ENCODE results near the gene CYSRT1.

CYSRT1 gene

GRCh38 chr9:137224830-137225694, at the start of gene CYSRT1:
TSS of gene CYSRT1 (plus strand) at chr9:137225174. CDS start at chr9:137225622, 448 bp downstream.
- DNase-seq (ENCODE audit: low spot score), result no peak

GRCh38 chr9:137175345-137175961, 49.5 kb upstream of the CYSRT1 start:
- DNase-seq (ENCODE audit: low spot score), result no peak

GRCh38 chr9:137176302-137177182, 48.4 kb upstream of the CYSRT1 start:
- peak; percentile 84 for DNase-seq (ENCODE audit: low spot score)

- DNase-seq (ENCODE audit: low spot score), result no peak
These were observed 46.6 kb upstream of the CYSRT1 start for GRCh38 chr9:137178201-137178938.

GRCh38 chr9:137178939-137179630, 45.9 kb upstream of the CYSRT1 start:
- DNase-seq (ENCODE audit: low spot score), result no peak

- no peak for DNase-seq (ENCODE audit: low spot score)
These were observed 45.2 kb upstream of the CYSRT1 start for GRCh38 chr9:137179761-137180160.

GRCh38 chr9:137180491-137180890, 44.5 kb upstream of the CYSRT1 start:
- DNase-seq (ENCODE audit: low spot score), result no peak

- no peak for DNase-seq (ENCODE audit: low spot score)
These were observed 43.3 kb upstream of the CYSRT1 start for GRCh38 chr9:137181680-137182079.

GRCh38 chr9:137182836-137183235, 42.1 kb upstream of the CYSRT1 start:
- no peak for DNase-seq (ENCODE audit: low spot score)

- DNase-seq (ENCODE audit: low spot score), result no peak
These were observed 40.9 kb upstream of the CYSRT1 start for GRCh38 chr9:137183980-137184595.

GRCh38 chr9:137184881-137185660, 39.9 kb upstream of the CYSRT1 start:
- no peak for DNase-seq (ENCODE audit: low spot score)

GRCh38 chr9:137185921-137186320, 39.1 kb upstream of the CYSRT1 start:
- no peak for DNase-seq (ENCODE audit: low spot score)

- DNase-seq (ENCODE audit: low spot score), result no peak
These were observed 38.6 kb upstream of the CYSRT1 start for GRCh38 chr9:137186385-137186784.

- no peak for DNase-seq (ENCODE audit: low spot score)
These were observed 37.6 kb upstream of the CYSRT1 start for GRCh38 chr9:137187386-137187785.

- DNase-seq (ENCODE audit: low spot score), result no peak
These were observed 36.9 kb upstream of the CYSRT1 start for GRCh38 chr9:137188086-137188489.

GRCh38 chr9:137188490-137189296, 36.3 kb upstream of the CYSRT1 start, which contains the start of the genes ANAPC2 and SSNA1:
TSS of gene ANAPC2 (minus strand) at chr9:137188560. CDS start at chr9:137188532, 28 bp downstream.
TSS of gene SSNA1 (plus strand) at chr9:137188676. CDS start at chr9:137188727, 51 bp downstream.
- peak; percentile 85 for DNase-seq (ENCODE audit: low spot score)

- no peak for DNase-seq (ENCODE audit: low spot score)
These were observed 35.4 kb upstream of the CYSRT1 start for GRCh38 chr9:137189297-137190295.
